Measurements from ENCODE around the gene SPARC.

Gene SPARC

GRCh38 chr5:151662805-151663204, 23.9 kb downstream of the SPARC start:
- Histone ChIP-seq H3K36me3 (ENCODE audit: control insufficient read depth in 2 of 2, insufficient read depth in 2 of 2, low read length in 2 of 2) (peaks cover 0 to 8% of the 10 kb centered on the region in 2 donors), H3K27ac (ENCODE audit: low read depth in 2 of 2, low read length in 2 of 2) (peak overlapping the region in 1 of 2 donors; percentile 0), H3K9me3 (ENCODE audit: control insufficient read depth in 2 of 2, low read length in 2 of 2) (no peaks in the 10 kb centered on the region), H3K4me1 (ENCODE audit: control insufficient read depth in 2 of 2, insufficient read depth in 2 of 2, low read length in 2 of 2) (peaks cover 6 to 17% of the 10 kb centered on the region in 2 donors), H3K27me3 (ENCODE audit: control insufficient read depth in 2 of 2, insufficient read depth in 2 of 2, low read length in 2 of 2) (no peaks in the 10 kb centered on the region), H3K9ac (ENCODE audit: low read depth in 1 of 2, low read length in 2 of 2) (no peak overlapping the region), H3K4me3 (ENCODE audit: low read length in 2 of 2) (no peak overlapping the region)

GRCh38 chr5:151661968-151662732, 24.6 kb downstream of the SPARC start:
- no peaks in the 10 kb centered on the region for H3K27me3 ChIP-seq (ENCODE audit: control insufficient read depth in 2 of 2, insufficient read depth in 2 of 2, low read length in 2 of 2)
- H3K27ac ChIP-seq (ENCODE audit: low read depth in 2 of 2, low read length in 2 of 2) = peak overlapping the region in 1 of 2 donors; percentile 0
- peaks cover 0 to 5% of the 10 kb centered on the region in 2 donors for H3K36me3 ChIP-seq (ENCODE audit: control insufficient read depth in 2 of 2, insufficient read depth in 2 of 2, low read length in 2 of 2)
- peaks cover 6 to 17% of the 10 kb centered on the region in 2 donors for H3K4me1 ChIP-seq (ENCODE audit: control insufficient read depth in 2 of 2, insufficient read depth in 2 of 2, low read length in 2 of 2)
- H3K9me3 ChIP-seq (ENCODE audit: control insufficient read depth in 2 of 2, low read length in 2 of 2) = no peaks in the 10 kb centered on the region
- no peak overlapping the region for H3K9ac ChIP-seq (ENCODE audit: low read depth in 1 of 2, low read length in 2 of 2)
- no peak overlapping the region for H3K4me3 ChIP-seq (ENCODE audit: low read length in 2 of 2)

GRCh38 chr5:151660616-151661495, 25.9 kb downstream of the SPARC start:
- peaks cover 0 to under 1% of the 10 kb centered on the region in 2 donors for H3K36me3 ChIP-seq (ENCODE audit: control insufficient read depth in 2 of 2, insufficient read depth in 2 of 2, low read length in 2 of 2)
- no peaks in the 10 kb centered on the region for H3K27me3 ChIP-seq (ENCODE audit: control insufficient read depth in 2 of 2, insufficient read depth in 2 of 2, low read length in 2 of 2)
- no peak overlapping the region for H3K27ac ChIP-seq (ENCODE audit: low read depth in 2 of 2, low read length in 2 of 2)
- H3K4me1 ChIP-seq (ENCODE audit: control insufficient read depth in 2 of 2, insufficient read depth in 2 of 2, low read length in 2 of 2) = peaks cover 6 to 13% of the 10 kb centered on the region in 2 donors
- H3K4me3 ChIP-seq (ENCODE audit: low read length in 2 of 2) = no peak overlapping the region
- no peaks in the 10 kb centered on the region for H3K9me3 ChIP-seq (ENCODE audit: control insufficient read depth in 2 of 2, low read length in 2 of 2)
- H3K9ac ChIP-seq (ENCODE audit: low read depth in 1 of 2, low read length in 2 of 2) = no peak overlapping the region

GRCh38 chr5:151659001-151659754, 27.5 kb downstream of the SPARC start:
- Histone ChIP-seq H3K36me3 (ENCODE audit: control insufficient read depth in 2 of 2, insufficient read depth in 2 of 2, low read length in 2 of 2) (no peaks in the 10 kb centered on the region), H3K27me3 (ENCODE audit: control insufficient read depth in 2 of 2, insufficient read depth in 2 of 2, low read length in 2 of 2) (no peaks in the 10 kb centered on the region), H3K4me1 (ENCODE audit: control insufficient read depth in 2 of 2, insufficient read depth in 2 of 2, low read length in 2 of 2) (peaks cover 2 to 7% of the 10 kb centered on the region in 2 donors), H3K4me3 (ENCODE audit: low read length in 2 of 2) (no peak overlapping the region), H3K9me3 (ENCODE audit: control insufficient read depth in 2 of 2, low read length in 2 of 2) (no peaks in the 10 kb centered on the region), H3K9ac (ENCODE audit: low read depth in 1 of 2, low read length in 2 of 2) (no peak overlapping the region), H3K27ac (ENCODE audit: low read depth in 2 of 2, low read length in 2 of 2) (no peak overlapping the region)

- Histone ChIP-seq H3K27me3 (ENCODE audit: control insufficient read depth in 2 of 2, insufficient read depth in 2 of 2, low read length in 2 of 2) (no peaks in the 10 kb centered on the region), H3K27ac (ENCODE audit: low read depth in 2 of 2, low read length in 2 of 2) (no peak overlapping the region), H3K9ac (ENCODE audit: low read depth in 1 of 2, low read length in 2 of 2) (no peak overlapping the region), H3K9me3 (ENCODE audit: control insufficient read depth in 2 of 2, low read length in 2 of 2) (no peaks in the 10 kb centered on the region), H3K4me3 (ENCODE audit: low read length in 2 of 2) (no peak overlapping the region), H3K36me3 (ENCODE audit: control insufficient read depth in 2 of 2, insufficient read depth in 2 of 2, low read length in 2 of 2) (no peaks in the 10 kb centered on the region), H3K4me1 (ENCODE audit: control insufficient read depth in 2 of 2, insufficient read depth in 2 of 2, low read length in 2 of 2) (peaks cover 0 to 2% of the 10 kb centered on the region in 2 donors)
These were observed 29.6 kb downstream of the SPARC start for GRCh38 chr5:151657114-151657513.

- Histone ChIP-seq H3K27me3 (ENCODE audit: control insufficient read depth in 2 of 2, insufficient read depth in 2 of 2, low read length in 2 of 2) (no peaks in the 10 kb centered on the region), H3K4me1 (ENCODE audit: control insufficient read depth in 2 of 2, insufficient read depth in 2 of 2, low read length in 2 of 2) (peaks cover 0 to 2% of the 10 kb centered on the region in 2 donors), H3K36me3 (ENCODE audit: control insufficient read depth in 2 of 2, insufficient read depth in 2 of 2, low read length in 2 of 2) (no peaks in the 10 kb centered on the region), H3K27ac (ENCODE audit: low read depth in 2 of 2, low read length in 2 of 2) (no peak overlapping the region), H3K9me3 (ENCODE audit: control insufficient read depth in 2 of 2, low read length in 2 of 2) (no peaks in the 10 kb centered on the region), H3K4me3 (ENCODE audit: low read length in 2 of 2) (no peak overlapping the region), H3K9ac (ENCODE audit: low read depth in 1 of 2, low read length in 2 of 2) (no peak overlapping the region)
These were observed 30.4 kb downstream of the SPARC start for GRCh38 chr5:151656311-151656710.

GRCh38 chr5:151651997-151652645, 34.6 kb downstream of the SPARC start:
- H3K9me3 ChIP-seq (ENCODE audit: control insufficient read depth in 2 of 2, low read length in 2 of 2) = no peaks in the 10 kb centered on the region
- H3K4me3 ChIP-seq (ENCODE audit: low read length in 2 of 2) = no peak overlapping the region
- no peaks in the 10 kb centered on the region for H3K4me1 ChIP-seq (ENCODE audit: control insufficient read depth in 2 of 2, insufficient read depth in 2 of 2, low read length in 2 of 2)
- no peaks in the 10 kb centered on the region for H3K36me3 ChIP-seq (ENCODE audit: control insufficient read depth in 2 of 2, insufficient read depth in 2 of 2, low read length in 2 of 2)
- no peak overlapping the region for H3K27ac ChIP-seq (ENCODE audit: low read depth in 2 of 2, low read length in 2 of 2)
- no peaks in the 10 kb centered on the region for H3K27me3 ChIP-seq (ENCODE audit: control insufficient read depth in 2 of 2, insufficient read depth in 2 of 2, low read length in 2 of 2)
- no peak overlapping the region for H3K9ac ChIP-seq (ENCODE audit: low read depth in 1 of 2, low read length in 2 of 2)

GRCh38 chr5:151648988-151649387, 37.7 kb downstream of the SPARC start:
- no peaks in the 10 kb centered on the region for H3K36me3 ChIP-seq (ENCODE audit: control insufficient read depth in 2 of 2, insufficient read depth in 2 of 2, low read length in 2 of 2)
- no peak overlapping the region for H3K4me3 ChIP-seq (ENCODE audit: low read length in 2 of 2)
- H3K9ac ChIP-seq (ENCODE audit: low read depth in 1 of 2, low read length in 2 of 2) = no peak overlapping the region
- no peaks in the 10 kb centered on the region for H3K27me3 ChIP-seq (ENCODE audit: control insufficient read depth in 2 of 2, insufficient read depth in 2 of 2, low read length in 2 of 2)
- no peaks in the 10 kb centered on the region for H3K9me3 ChIP-seq (ENCODE audit: control insufficient read depth in 2 of 2, low read length in 2 of 2)
- H3K4me1 ChIP-seq (ENCODE audit: control insufficient read depth in 2 of 2, insufficient read depth in 2 of 2, low read length in 2 of 2) = no peaks in the 10 kb centered on the region
- no peak overlapping the region for H3K27ac ChIP-seq (ENCODE audit: low read depth in 2 of 2, low read length in 2 of 2)

- H3K27me3 ChIP-seq (ENCODE audit: control insufficient read depth in 2 of 2, insufficient read depth in 2 of 2, low read length in 2 of 2) = no peaks in the 10 kb centered on the region
- H3K9ac ChIP-seq (ENCODE audit: low read depth in 1 of 2, low read length in 2 of 2) = no peak overlapping the region
- no peak overlapping the region for H3K4me3 ChIP-seq (ENCODE audit: low read length in 2 of 2)
- H3K36me3 ChIP-seq (ENCODE audit: control insufficient read depth in 2 of 2, insufficient read depth in 2 of 2, low read length in 2 of 2) = no peaks in the 10 kb centered on the region
- H3K4me1 ChIP-seq (ENCODE audit: control insufficient read depth in 2 of 2, insufficient read depth in 2 of 2, low read length in 2 of 2) = no peaks in the 10 kb centered on the region
- no peak overlapping the region for H3K27ac ChIP-seq (ENCODE audit: low read depth in 2 of 2, low read length in 2 of 2)
- H3K9me3 ChIP-seq (ENCODE audit: control insufficient read depth in 2 of 2, low read length in 2 of 2) = no peaks in the 10 kb centered on the region
These were observed 38.6 kb downstream of the SPARC start for GRCh38 chr5:151648089-151648488.

Data from mucosa of rectum (tissue), 2 donors.